Upper lobe of left lung (tissue), 4 donors: ENCODE data around the gene ENAM.

Experiments used
- CTCF ChIP-seq, 6 experiments: fragments of 450-650 bp in 4 of 6; fragments of 200-600 bp in 2 of 6; sonication (generic) in 2 of 6; IDR thresholded peaks; one replicate each; pipeline ENCODE4 v1.5.1; 2016 to 2019; ENCODE audit warnings: antibody characterized with exemption in 6 of 6
- EP300 ChIP-seq, 4 donors: sonication (generic); formaldehyde crosslinking; IDR thresholded peaks; one replicate each; pipeline ENCODE4 v1.5.1; 2017; ENCODE audit warnings: antibody characterized with exemption in 4 of 4, control low read depth in 2 of 4
- POLR2A ChIP-seq, 4 donors: fragments of 450-650 bp; IDR thresholded peaks; one replicate each; pipeline ENCODE4 v1.5.1; 2016 to 2017; ENCODE audit warnings: antibody characterized with exemption in 4 of 4, mild to moderate bottlenecking in 2 of 4
- POLR2AphosphoS5 ChIP-seq, 2 donors: sonication (generic); formaldehyde crosslinking; IDR thresholded peaks; one replicate each; pipeline ENCODE4 v1.5.1; 2017; ENCODE audit warnings: antibody characterized with exemption in 2 of 2

- no peak for TF ChIP-seq CTCF (IDR thresholded peaks at IDR 0.05)
- no peak for TF ChIP-seq POLR2AphosphoS5 (IDR thresholded peaks at IDR 0.05)
- TF ChIP-seq POLR2A (IDR thresholded peaks at IDR 0.05) = no peak
- TF ChIP-seq EP300 (IDR thresholded peaks at IDR 0.05) = no peak
Measured at GRCh38 chr4:70623323-70623722, 5.2 kb upstream of the ENAM start.
